Tibial nerve (tissue), 4 donors: Measurements from ENCODE around the gene EXOC6B.

ENCODE experiments used
- EP300 ChIP-seq, 2 donors: sonication (generic); formaldehyde crosslinking; IDR thresholded peaks; one replicate each; pipeline ENCODE4 v1.6.1; 2017; ENCODE audit warnings: antibody characterized with exemption in 2 of 2, mild to moderate bottlenecking in 1 of 2
- POLR2A ChIP-seq, 2 donors: fragments of 450-650 bp; IDR thresholded peaks; one replicate each; pipeline ENCODE4 v1.6.1; 2017; ENCODE audit warnings: antibody characterized with exemption in 2 of 2, mild to moderate bottlenecking in 2 of 2, moderate library complexity in 2 of 2
- TF ChIP-seq, protein P1 (sequence below), 5 experiments: fragments of 200-600 bp in 3 of 5; fragments of 450-650 bp in 2 of 5; sonication (generic) in 3 of 5; IDR thresholded peaks; one replicate each; pipeline ENCODE4 v1.5.1; 2016 to 2019; ENCODE audit warnings: antibody characterized with exemption in 5 of 5, mild to moderate bottlenecking in 3 of 5, moderate library complexity in 2 of 5

DNA sequence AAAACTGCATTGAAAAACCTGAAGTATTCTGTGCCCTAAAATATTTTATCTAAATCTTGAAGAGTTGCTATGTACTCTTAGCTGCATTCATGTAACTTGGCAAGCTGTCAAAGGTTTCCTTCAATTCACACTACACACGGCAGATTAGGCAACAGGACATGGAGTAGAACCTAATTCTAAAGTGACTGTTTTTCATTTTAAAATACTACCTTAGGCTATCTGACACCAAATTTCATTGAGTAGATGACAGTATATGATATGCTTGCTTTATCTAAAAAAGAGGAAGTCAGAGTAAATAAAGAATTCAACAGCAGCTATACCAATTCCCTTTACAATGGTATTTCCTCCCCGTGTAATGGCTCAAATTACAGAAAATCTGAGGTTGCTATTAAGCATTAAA lies 45.4 kb downstream of the EXOC6B start:
- TF ChIP-seq, protein P1, sequence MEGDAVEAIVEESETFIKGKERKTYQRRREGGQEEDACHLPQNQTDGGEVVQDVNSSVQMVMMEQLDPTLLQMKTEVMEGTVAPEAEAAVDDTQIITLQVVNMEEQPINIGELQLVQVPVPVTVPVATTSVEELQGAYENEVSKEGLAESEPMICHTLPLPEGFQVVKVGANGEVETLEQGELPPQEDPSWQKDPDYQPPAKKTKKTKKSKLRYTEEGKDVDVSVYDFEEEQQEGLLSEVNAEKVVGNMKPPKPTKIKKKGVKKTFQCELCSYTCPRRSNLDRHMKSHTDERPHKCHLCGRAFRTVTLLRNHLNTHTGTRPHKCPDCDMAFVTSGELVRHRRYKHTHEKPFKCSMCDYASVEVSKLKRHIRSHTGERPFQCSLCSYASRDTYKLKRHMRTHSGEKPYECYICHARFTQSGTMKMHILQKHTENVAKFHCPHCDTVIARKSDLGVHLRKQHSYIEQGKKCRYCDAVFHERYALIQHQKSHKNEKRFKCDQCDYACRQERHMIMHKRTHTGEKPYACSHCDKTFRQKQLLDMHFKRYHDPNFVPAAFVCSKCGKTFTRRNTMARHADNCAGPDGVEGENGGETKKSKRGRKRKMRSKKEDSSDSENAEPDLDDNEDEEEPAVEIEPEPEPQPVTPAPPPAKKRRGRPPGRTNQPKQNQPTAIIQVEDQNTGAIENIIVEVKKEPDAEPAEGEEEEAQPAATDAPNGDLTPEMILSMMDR (IDR thresholded peaks at IDR 0.05): no peak
- TF ChIP-seq POLR2A (IDR thresholded peaks at IDR 0.05) (no peak), EP300 (IDR thresholded peaks at IDR 0.05) (no peak)
